ENCODE measurements around the gene LIG1. TPM values are rescaled to one million over a fixed set of nuclear protein-coding genes. Genes with fewer than 3 reads are reported as not detected.

LIG1 gene
- total RNA-seq, 1 donor from 2014 or later, result 18.4 TPM

DNA sequence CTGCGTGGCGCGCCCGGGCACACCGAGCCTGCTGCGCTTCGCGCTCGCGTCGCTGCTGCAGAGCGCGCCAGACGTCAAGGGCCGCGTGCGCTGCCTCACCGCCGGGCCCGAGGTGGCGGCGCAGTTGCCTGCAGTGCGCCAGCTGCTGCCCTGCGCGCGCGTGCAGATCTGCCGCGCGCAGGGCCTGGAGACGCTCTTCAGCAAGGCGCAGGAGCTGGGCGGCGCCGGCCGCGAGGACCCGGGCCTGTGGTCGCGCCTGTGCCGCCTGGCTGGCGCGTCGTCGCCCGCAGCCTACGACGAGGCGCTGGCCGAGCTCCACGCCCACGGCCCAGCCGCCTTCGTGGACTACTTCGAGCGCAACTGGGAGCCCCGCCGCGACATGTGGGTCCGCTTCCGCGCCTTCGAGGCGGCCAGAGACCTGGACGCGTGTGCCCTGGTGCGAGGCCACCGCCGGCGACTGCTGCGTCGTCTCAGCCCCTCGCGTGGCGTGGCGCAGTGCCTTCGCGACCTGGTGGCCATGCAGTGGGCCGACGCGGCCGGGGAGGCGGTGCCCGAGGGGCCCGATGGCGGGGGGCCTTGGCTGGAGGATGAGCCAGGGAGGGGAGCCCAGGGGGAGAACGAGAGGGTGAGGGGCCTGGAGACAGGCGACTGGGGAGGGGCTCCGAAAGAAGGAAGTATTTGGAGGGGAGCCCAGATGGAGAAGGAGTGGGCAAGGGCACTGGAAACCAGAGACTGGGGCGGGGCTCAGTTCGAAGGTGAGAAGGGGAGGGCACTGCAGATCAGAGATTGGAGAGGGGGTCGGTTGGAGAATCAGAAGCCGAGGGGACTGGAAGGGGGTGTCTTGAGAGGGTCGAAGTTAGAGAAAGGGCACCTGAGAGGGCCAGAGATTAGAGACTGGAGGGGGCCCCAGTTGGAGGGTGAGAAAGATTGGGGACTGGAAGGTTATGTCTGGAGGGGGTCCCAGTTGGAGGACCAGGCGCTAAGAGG is 25.0 kb upstream of the LIG1 start:
- TF ChIP-seq, protein P1, sequence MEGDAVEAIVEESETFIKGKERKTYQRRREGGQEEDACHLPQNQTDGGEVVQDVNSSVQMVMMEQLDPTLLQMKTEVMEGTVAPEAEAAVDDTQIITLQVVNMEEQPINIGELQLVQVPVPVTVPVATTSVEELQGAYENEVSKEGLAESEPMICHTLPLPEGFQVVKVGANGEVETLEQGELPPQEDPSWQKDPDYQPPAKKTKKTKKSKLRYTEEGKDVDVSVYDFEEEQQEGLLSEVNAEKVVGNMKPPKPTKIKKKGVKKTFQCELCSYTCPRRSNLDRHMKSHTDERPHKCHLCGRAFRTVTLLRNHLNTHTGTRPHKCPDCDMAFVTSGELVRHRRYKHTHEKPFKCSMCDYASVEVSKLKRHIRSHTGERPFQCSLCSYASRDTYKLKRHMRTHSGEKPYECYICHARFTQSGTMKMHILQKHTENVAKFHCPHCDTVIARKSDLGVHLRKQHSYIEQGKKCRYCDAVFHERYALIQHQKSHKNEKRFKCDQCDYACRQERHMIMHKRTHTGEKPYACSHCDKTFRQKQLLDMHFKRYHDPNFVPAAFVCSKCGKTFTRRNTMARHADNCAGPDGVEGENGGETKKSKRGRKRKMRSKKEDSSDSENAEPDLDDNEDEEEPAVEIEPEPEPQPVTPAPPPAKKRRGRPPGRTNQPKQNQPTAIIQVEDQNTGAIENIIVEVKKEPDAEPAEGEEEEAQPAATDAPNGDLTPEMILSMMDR (IDR thresholded peaks at IDR 0.05), result no peak
- Histone ChIP-seq H3K27ac (no peak overlapping the region), H3K9me3 (no peaks in the 10 kb centered on the region), H3K36me3 (no peaks in the 10 kb centered on the region), H3K4me1 (peaks cover 4% of the 10 kb centered on the region), H3K4me3 (no peak overlapping the region), H3K27me3 (ENCODE audit: low read depth) (no peaks in the 10 kb centered on the region)
- ATAC-seq, result no peak
- intact Hi-C loops (cut with DNase I), result no loop called here
- no peak for DNase-seq

DNA sequence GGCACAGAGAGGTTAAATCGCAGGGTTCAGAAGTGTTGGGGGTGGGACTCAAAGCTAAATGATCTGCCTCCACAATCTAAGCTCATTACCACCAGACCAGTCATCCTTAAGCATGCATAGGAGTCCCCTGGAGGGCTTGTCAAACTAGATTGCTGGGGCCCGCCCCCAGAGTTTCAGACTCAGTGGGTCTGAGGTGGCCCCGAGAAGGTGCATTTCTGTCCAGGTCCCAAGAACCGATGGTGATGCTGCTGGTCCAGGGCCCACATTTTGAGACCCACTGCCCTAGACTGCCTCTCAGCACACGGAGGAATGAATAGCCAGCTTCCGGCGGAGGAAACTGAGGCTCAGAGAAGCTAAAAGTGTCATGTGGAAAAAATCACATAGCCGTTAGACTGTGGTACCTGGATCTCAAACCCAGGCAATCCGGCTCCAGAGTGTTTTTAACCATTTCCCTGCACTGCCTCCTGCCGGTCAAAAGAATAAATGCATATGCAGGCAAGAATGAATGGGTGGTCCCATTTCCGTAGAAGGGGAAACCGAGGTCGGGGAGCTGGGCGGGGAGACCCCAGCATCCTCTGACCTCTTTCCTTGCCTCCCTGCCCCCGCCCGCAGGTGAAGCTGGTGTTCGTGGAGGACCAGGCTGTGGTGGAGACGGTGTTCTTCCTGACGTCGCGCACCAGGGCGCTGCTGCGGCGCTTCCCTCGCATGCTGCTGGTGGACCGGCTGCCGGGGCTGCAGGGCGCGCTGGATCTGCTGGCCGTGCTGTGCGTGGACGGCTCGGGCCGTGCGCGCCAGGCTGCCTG is 24.1 kb upstream of the LIG1 start:
- DNase-seq (no peak), ATAC-seq (no peak)
- H3K36me3 ChIP-seq, result no peaks in the 10 kb centered on the region
- H3K9me3 ChIP-seq, result no peaks in the 10 kb centered on the region
- intact Hi-C loops (cut with DNase I), result no loop called here
- H3K4me3 ChIP-seq, result no peak overlapping the region
- H3K4me1 ChIP-seq, result peaks cover 4% of the 10 kb centered on the region
- TF ChIP-seq, protein P1 (IDR thresholded peaks at IDR 0.05), result peak; percentile 30
- no peaks in the 10 kb centered on the region for H3K27me3 ChIP-seq (ENCODE audit: low read depth)
- H3K27ac ChIP-seq, result no peak overlapping the region

DNA sequence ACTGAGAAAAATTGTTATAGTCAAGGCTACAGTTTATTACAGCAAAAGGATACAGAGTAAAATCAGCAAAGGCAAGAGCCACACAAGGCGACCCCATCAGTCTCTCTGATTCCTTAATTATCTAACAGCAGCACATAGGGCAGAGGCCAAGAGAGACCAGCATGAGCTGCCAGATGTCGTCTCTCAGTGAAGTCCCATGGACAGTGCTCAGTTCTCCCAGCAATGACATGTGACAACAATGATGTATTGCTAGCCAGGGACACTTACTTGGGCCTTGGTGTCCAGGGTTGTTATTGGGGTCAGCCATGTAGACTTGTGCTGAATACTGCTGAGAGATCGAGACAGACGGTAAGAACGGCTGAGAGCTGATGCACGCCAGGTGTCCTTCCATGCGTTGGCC is 22.6 kb upstream of the LIG1 start:
- DNase-seq, result no peak
- no peaks in the 10 kb centered on the region for H3K27me3 ChIP-seq (ENCODE audit: low read depth)
- no peak for ATAC-seq
- no peak overlapping the region for H3K27ac ChIP-seq
- H3K36me3 ChIP-seq, result no peaks in the 10 kb centered on the region
- H3K9me3 ChIP-seq, result no peaks in the 10 kb centered on the region
- intact Hi-C loops (cut with DNase I), result no loop called here
- TF ChIP-seq, protein P1 (IDR thresholded peaks at IDR 0.05), result no peak
- no peak overlapping the region for H3K4me3 ChIP-seq
- H3K4me1 ChIP-seq, result peaks cover 4% of the 10 kb centered on the region

DNA sequence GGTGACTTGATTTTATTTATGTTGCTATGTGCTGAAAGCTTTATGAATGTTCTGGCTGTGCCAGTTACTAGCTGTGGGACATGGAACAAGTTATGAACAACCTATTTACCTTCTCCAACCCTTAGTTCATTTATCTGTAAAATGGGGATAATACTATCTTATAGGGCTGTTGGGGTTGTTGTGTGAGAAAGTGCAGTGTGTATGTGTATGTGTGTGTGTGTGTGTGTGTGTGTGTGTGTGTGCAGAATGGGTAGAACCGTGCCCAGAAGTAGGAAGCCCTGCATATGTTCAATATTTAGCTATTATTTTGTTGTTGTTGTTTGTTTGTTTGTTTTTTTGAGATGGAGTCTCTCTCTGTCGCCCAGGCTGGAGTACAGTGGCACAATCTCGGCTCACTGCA is 20.7 kb upstream of the LIG1 start:
- H3K36me3 ChIP-seq, result no peaks in the 10 kb centered on the region
- ATAC-seq (no peak), DNase-seq (no peak)
- H3K27me3 ChIP-seq (ENCODE audit: low read depth), result no peaks in the 10 kb centered on the region
- intact Hi-C loops (cut with DNase I), result no loop called here
- no peaks in the 10 kb centered on the region for H3K9me3 ChIP-seq
- H3K4me3 ChIP-seq, result no peak overlapping the region
- H3K27ac ChIP-seq, result no peak overlapping the region
- TF ChIP-seq, protein P1 (IDR thresholded peaks at IDR 0.05), result no peak
- H3K4me1 ChIP-seq, result no peaks in the 10 kb centered on the region

DNA sequence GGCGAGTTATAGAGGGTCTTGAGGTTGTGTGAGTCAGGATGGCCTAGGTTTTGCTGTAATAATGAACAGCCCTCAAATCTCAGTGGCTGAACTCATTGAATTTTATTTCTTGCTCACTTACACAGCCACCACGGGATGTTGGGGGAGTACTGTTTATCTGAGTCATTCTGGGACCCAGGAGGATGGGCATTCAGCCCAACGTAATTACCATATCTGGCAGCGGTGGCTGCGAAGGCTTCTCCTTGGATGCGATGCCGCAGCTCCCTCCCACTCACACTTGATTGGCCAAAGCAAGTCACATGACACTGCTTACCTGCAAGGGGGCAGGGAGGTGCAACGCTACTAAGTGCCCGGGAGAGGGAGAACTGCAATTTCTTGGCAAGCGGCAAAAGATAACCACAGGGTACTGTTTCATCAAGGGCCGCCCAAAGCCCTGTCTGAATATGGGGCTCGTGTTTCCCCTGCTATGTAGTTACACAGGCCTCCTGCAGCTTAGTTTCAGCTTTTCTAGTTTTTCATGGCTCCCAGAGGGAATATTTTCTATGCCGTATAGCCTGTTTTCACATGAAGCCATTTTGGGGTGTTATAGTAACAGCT is 20.2 kb upstream of the LIG1 start:
- H3K27me3 ChIP-seq (ENCODE audit: low read depth), result no peaks in the 10 kb centered on the region
- TF ChIP-seq, protein P1 (IDR thresholded peaks at IDR 0.05), result no peak
- no peak for DNase-seq
- H3K36me3 ChIP-seq, result no peaks in the 10 kb centered on the region
- H3K4me1 ChIP-seq, result no peaks in the 10 kb centered on the region
- intact Hi-C loops (cut with DNase I), result no loop called here
- peak in 1 of 2 donors; percentile 86 for ATAC-seq
- H3K27ac ChIP-seq, result no peak overlapping the region
- no peak overlapping the region for H3K4me3 ChIP-seq
- H3K9me3 ChIP-seq, result no peaks in the 10 kb centered on the region
